ENCODE results near the gene TRO. TPM values are rescaled to one million over a fixed set of nuclear protein-coding genes. Genes with fewer than 3 reads are reported as not detected.

The TRO gene, protein sequence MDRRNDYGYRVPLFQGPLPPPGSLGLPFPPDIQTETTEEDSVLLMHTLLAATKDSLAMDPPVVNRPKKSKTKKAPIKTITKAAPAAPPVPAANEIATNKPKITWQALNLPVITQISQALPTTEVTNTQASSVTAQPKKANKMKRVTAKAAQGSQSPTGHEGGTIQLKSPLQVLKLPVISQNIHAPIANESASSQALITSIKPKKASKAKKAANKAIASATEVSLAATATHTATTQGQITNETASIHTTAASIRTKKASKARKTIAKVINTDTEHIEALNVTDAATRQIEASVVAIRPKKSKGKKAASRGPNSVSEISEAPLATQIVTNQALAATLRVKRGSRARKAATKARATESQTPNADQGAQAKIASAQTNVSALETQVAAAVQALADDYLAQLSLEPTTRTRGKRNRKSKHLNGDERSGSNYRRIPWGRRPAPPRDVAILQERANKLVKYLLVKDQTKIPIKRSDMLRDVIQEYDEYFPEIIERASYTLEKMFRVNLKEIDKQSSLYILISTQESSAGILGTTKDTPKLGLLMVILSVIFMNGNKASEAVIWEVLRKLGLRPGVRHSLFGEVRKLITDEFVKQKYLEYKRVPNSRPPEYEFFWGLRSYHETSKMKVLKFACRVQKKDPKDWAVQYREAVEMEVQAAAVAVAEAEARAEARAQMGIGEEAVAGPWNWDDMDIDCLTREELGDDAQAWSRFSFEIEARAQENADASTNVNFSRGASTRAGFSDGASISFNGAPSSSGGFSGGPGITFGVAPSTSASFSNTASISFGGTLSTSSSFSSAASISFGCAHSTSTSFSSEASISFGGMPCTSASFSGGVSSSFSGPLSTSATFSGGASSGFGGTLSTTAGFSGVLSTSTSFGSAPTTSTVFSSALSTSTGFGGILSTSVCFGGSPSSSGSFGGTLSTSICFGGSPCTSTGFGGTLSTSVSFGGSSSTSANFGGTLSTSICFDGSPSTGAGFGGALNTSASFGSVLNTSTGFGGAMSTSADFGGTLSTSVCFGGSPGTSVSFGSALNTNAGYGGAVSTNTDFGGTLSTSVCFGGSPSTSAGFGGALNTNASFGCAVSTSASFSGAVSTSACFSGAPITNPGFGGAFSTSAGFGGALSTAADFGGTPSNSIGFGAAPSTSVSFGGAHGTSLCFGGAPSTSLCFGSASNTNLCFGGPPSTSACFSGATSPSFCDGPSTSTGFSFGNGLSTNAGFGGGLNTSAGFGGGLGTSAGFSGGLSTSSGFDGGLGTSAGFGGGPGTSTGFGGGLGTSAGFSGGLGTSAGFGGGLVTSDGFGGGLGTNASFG (N-terminal part only)
- 45.1 TPM for total RNA-seq

DNA sequence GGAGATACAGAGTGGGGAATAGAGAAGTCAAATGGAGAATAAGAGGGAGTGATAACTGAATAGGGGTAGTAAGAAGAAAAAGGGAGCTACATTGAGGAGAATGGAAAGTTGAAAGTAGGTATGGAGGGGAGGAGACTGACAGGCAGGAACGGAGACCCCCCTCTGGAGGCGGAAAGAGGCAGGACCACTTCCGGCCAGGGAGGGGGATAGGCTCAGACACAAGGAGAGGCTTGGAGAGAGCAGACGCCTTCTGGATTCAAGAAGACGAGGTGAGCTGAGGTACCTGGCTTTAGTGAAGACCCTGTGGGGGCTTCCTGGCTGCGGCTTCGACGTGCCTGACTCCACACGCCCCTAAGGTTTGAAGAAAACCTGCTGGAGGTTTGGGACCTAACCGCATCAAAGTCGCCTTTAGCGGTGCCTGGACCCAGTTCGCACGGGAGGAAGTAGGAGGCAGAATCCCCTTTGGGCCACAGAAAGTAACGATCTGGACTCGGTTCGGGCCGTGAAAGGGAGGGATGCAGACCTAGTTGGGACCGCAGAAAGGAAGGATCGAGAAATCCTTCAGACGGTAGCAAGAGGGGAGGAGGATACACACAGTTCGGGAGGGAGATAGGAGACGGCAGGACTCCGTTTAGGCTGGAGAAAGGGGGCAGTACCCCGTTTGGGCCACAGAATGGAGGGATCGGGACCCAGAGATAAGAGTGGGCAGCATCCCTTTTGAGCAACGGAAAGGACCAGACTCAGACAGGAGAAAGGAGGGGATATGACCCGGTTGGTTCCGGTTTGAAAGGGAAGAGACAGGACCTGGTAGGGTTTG lies at the start of gene TRO:
TSS of gene TRO (plus strand) at position 215 of the 817 bp plus-strand sequence. CDS start 1,423 bp downstream, outside the sequence.
- DNase-seq: peak; percentile 1

DNA sequence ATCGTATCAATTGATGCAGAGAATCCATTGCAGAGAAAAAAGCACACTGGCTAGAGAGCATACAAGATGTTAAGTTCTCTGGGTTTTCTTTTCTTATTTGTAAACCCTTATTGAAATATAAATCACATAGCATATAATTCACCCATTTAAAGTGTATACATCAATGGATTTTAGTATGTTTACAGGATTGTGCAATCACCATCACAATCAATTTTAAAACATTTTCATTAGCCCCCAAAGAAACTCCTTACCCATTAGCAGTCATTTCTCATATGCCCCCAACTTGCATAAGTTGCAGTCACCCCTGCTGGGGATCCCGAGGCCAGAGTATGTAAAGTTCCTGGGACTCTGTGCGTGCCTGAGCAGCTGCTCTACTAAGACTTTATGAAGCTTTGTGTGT lies 34.9 kb upstream of the TRO start:
- no peak for DNase-seq

DNA sequence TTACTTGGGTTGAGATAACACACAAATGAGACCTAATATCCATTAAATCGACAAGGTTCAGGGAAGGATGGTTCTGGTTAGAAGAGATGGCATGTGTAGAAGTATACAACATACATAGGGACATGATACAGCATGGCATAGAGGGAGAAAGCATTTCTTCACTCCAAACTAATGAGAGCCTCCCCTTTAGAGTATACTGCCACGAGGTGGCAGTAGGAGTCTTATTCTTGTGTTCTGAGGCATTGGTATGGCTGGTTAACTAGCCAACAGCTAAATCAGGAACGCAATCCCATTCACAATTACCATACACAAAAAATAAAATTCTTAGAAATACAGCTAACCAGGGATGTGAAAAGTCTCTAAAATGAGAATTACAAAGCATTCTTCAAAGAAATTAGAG lies 29.1 kb upstream of the TRO start:
- no peak for DNase-seq

DNA sequence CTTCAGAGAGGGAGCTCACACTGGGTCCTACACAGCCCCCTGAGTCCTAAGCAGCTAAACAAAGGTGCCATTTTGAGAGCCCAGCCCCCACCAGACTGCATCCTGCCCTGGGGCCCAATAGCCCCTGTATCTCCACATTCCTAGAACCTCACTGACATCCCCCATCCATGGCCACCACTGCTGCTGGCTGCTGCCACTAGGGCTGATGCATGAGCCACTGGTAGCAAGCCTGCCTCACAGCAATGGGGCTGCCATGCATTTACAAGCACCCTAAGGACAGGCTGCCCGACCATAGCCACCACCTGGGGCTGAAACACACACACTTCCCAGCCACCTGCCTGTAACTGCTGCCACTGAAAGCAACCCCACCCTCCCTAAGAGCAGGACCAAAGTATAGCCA lies 26.5 kb upstream of the TRO start:
- no peak for DNase-seq

DNA sequence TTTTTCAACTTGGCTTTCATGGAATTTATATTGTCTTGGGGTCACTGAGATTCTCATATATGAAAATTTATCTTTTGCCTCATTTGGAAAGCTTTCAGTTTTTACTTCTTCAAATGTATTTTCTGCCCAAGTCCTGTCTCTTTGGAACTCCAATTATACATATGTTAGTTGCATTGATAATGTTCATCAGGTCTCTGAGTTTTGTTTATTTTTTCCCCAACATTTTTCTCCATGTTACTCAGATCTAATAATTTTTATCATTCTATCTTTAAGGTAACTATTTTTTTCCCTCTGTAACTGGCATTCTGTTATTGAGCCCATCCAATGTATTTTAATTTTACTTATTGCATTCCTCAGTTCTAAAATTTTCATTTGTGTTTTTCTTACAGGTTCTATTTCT lies 10.7 kb upstream of the TRO start:
- no peak for DNase-seq

DNA sequence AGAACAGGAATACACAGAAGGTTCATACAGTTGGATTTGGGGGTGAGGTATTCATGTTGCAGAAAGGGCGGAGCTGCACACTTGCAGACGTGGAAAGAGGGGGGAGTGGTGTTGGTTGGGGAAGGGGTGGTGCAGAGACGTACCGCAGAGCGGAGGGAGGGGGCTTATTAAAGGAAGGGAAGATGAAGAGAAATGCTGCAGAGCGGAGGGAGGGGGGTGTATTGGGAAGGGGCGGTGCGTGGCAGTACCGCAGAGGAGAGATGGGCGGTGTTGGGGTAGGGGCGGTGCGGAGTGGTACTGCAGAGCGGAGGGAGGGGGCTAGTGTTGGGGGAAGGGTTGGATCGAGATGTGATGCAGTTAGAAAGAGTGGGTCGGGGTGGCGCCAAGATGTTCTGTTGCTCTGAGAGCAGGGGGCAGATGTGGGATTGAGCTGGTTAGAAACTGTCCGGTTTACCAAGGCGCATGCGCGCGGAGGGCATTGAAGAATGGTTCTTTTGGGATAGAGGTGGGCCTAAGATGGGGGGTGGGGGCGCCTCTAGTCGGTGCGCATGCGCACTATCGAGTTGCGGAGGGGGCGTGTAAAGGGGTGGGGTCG lies 900 bp downstream of the TRO start:
- peak; percentile 76 for DNase-seq

DNA sequence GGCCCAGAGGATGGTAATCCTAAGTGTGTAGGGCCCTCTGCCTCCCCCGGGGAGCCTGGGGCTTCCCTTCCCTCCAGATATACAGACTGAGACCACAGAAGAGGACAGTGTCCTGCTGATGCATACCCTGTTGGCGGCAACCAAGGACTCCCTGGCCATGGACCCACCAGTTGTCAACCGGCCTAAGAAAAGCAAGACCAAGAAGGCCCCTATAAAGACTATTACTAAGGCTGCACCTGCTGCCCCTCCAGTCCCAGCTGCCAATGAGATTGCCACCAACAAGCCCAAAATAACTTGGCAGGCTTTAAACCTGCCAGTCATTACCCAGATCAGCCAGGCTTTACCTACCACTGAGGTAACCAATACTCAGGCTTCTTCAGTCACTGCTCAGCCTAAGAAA lies 1.9 kb downstream of the TRO start:
- no peak for DNase-seq

DNA sequence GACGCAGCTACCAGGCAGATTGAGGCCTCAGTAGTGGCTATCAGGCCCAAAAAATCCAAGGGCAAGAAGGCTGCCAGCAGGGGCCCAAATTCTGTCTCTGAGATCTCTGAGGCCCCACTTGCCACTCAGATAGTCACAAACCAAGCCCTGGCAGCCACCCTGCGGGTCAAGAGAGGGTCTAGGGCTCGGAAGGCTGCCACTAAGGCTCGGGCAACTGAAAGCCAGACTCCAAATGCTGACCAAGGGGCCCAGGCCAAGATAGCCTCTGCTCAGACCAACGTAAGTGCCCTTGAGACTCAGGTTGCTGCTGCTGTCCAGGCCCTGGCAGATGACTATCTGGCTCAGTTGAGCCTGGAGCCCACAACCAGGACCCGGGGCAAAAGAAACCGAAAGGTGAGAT lies 2.8 kb downstream of the TRO start:
- no peak for DNase-seq

DNA sequence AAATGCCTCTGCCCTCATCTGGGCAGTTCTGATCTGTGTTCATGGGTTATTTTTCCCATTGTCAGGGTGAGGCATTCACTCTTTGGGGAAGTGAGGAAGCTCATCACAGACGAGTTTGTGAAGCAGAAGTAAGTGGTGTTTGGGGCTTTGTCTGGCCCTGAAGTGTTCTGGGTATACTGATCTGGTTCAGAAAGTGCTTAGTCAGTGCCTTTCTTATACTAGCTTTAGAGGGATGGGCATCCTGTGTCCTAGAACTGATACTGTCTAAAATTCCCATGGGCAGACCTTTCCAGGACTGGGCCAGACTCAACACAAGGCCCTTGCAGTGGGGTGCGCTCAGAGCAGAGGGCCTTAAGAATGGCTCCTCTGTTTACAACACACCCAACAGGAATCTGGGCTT lies 6.4 kb downstream of the TRO start:
- no peak for DNase-seq

DNA sequence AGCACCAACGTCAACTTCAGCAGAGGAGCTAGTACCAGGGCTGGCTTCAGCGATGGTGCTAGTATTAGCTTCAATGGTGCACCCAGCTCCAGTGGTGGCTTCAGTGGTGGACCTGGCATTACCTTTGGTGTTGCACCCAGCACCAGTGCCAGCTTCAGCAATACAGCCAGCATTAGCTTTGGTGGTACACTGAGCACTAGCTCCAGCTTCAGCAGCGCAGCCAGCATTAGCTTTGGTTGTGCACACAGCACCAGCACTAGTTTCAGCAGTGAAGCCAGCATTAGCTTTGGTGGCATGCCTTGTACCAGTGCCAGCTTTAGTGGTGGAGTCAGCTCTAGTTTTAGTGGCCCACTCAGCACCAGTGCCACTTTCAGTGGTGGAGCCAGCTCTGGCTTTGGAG lies 8.3 kb downstream of the TRO start:
- no peak for DNase-seq

DNA sequence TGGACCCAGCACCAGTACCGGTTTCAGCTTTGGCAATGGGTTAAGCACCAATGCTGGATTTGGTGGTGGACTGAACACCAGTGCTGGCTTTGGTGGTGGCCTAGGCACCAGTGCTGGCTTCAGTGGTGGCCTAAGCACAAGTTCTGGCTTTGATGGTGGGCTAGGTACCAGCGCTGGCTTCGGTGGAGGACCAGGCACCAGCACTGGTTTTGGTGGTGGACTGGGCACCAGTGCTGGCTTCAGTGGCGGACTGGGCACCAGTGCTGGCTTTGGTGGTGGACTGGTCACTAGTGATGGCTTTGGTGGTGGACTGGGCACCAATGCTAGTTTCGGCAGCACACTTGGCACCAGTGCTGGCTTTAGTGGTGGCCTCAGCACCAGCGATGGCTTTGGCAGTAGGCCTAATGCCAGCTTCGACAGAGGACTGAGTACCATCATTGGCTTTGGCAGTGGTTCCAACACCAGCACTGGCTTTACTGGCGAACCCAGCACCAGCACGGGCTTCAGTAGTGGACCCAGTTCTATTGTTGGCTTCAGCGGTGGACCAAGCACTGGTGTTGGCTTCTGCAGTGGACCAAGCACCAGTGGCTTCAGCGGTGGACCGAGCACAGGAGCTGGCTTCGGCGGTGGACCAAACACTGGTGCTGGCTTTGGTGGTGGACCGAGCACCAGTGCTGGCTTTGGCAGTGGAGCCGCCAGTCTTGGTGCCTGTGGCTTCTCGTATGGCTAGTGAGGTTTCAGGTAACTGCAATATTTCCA lies 9.8 kb downstream of the TRO start:
- no peak for DNase-seq

DNA sequence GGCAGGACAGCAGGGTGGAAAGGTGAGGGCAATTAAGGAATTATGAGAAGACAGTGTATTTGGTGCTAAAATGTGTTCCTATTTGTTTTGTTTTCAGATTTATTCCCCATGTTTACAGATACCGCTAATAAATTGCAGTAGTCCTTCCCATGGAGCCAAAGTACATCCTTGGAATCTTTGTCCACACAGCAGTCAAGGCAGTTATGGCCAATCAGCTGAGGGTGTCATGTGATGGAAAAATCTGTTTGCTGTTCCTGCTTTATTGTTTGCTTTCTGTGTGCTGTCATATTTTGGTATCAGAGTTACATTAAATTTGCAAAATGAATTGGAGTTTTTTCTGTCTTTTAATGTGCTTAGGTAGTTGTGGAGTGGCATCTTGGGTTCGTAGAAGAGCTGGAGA lies 10.5 kb downstream of the TRO start:
- DNase-seq: no peak

DNA sequence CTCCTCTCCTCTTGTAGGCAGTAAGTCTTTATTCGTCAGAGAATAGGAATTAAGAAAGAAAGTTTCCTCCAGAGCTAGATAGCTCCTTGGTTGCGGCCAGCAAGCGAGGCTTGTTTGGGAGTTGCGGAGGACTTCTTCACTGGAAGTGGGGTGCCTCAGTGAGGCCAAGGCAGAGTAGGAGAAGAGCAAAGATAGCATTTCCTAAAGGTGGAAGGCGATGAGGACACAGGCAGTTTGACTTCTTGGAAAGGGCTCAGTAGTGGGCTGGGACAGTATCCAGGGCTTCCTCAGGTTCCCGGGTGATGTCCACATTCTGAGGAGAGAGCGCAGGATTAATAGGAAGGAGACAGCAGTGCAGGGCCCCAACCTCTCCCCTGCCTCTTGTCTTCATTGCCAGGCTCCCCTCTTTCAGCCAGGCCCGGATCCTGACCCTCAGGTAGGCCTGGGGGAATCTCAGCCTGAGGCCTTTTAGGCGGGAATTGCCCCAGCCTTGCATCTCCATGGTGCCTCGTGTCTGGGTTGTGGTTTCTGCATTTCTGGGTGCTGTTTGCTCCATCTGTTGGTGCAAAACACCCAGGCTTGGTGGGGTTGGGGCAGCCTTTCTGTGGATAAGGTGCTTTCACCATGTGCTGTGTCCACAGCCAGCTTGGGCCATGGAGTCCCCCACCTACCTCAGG lies 12.7 kb downstream of the TRO start:
- no peak for DNase-seq

DNA sequence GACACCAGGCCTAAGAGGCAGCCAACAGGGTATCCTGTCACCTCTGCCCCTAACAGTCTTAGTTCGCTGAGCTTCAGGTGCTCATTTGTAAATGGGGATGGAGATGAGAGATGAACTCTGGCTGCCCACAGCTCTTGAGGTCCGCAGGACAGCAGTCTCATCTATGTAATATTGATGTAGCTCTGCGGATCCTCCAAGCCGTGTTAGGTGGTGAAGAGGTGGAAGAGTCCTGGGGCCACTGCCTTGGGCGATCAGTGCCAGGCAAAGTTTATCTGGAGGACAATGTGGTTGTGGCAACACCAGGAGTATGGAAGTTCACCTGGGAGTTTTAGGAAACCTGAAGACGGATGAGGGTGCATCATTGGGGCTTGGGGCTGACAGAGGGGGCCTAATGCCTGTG lies 13.4 kb downstream of the TRO start:
- no peak for DNase-seq

DNA sequence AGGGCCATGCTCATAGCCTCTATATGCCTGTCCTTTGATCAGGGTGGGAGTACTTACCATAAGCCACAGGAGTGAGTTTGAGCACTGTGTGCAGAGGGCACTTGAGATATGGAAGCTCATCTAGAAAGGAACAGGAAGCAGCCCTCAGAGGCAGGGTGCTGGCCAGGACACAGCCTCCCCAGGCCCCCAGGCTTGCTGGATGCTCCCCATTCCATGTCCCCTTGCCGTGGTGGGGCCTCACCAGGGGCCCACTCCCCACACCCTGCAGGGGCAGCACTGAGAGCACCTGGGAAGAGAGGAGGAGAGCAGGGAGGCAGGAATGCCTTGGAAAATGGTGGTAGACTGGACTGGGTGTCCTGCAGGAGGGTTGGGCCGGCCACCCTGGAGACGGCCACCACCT lies 14.3 kb downstream of the TRO start:
- no peak for DNase-seq

DNA sequence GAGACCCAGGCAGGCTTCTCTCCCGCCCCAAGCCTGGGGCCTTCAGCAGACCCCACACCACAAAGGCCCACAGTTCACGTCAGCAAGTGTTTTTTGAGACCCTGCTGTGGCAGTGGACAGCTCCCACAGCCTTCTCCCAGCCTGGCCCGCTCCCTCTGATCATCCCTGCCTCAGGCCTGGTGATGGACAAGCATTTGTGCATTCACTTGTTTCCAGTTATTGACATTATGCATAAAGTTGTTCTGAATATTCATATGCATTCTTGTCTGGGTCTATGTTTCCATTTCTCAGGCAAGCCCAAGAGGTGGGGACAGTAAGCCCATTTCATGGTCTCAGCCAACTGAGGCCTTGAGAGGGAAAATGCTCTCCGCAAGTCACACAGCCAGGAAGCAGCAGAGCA lies 14.7 kb downstream of the TRO start:
- DNase-seq: no peak

DNA sequence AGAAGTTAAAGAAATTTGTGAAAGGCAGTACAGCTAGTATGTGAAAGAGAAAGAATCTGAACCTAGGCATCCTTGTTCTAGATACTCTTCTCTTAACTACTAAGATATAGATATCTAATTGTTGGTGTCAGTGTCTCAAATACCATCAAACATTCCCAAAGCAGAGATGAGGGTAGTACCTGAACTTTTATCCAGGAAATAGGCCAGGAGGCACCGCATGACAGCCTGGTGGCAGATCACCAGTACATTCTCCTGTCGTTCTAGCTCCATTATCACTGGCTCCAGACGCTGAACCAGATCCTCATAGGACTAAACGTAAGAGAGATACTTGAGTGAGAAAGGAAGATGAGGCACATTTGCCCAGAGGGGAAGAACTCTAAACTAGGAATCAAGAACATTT lies 16.8 kb downstream of the TRO start:
- no peak for DNase-seq

DNA sequence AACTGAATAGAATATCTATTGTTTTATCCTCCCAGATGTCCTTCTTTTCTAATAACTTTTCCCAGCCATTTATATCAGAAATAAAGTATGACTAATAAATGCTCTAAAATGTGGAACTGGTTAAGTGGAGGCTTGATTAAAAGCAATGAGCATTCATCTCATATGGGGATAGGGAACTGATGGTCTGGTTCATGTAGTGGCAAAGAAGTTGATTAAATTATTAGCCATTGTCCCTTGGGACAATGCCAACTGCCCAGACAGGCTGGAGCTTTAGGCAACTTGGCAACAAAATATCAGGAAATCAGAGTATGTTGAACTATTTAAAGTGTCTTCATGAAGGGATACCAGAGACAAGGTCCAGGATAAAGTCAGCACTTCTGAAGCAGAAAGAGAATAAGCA lies 24.2 kb downstream of the TRO start:
- no peak for DNase-seq

DNA sequence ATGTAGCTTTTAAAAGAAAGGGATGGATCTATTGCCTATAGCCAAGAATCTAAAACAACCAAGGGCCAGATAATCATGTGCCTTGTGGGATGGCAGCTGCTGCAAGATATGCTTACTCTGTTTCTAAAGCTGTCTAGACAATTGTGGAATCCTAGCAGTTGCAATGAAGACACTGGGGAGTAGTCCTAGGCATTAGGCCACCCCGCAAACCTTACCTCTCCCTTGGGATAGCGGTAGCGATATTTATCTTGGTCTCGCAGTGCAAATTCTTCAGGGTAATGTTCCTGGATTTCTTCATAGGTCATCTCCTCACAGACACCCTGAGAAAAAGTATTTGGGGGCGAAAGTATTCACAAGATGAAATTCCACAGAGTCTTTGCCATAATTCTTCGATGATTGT lies 24.6 kb downstream of the TRO start:
- DNase-seq: no peak

Data from skin of body (tissue), 2 donors.